H9 (cell line): ENCODE measurements around the gene HORMAD2. TPM values are rescaled to one million over a fixed set of nuclear protein-coding genes. Genes with fewer than 3 reads are reported as not detected.

Source experiments
- DNase-seq: peaks from one replicate; pipeline ENCODE4 v3.0.0-alpha.2; 2017
- H2AFZ ChIP-seq: one replicate; pipeline ENCODE4 v1.6.1; 2013; ENCODE audit warnings: mild to moderate bottlenecking, low read length, control low read depth, moderate library complexity
- H2AK5ac ChIP-seq: 2 replicates; pipeline ENCODE4 v1.6.1; 2013; ENCODE audit warnings: low read length, control low read depth, mixed read lengths; ENCODE audit not compliant: insufficient read length
- H2BK120ac ChIP-seq: one replicate; pipeline ENCODE4 v1.6.1; 2013; ENCODE audit warnings: low read depth, mild to moderate bottlenecking, low read length, control low read depth, inconsistent platforms; ENCODE audit not compliant: poor library complexity, severe bottlenecking
- H2BK12ac ChIP-seq: 2 replicates; pipeline ENCODE4 v1.6.1; 2013; ENCODE audit warnings: low read length, control low read depth, mixed read lengths, low read depth; ENCODE audit not compliant: insufficient read length
- H2BK15ac ChIP-seq: 2 replicates; pipeline ENCODE4 v1.6.1; 2013; ENCODE audit warnings: low read depth, low read length, control low read depth
- H2BK20ac ChIP-seq: one replicate; pipeline ENCODE4 v1.6.1; 2013; ENCODE audit warnings: low read depth, mild to moderate bottlenecking, low read length, control low read depth, inconsistent platforms; ENCODE audit not compliant: poor library complexity, severe bottlenecking
- H2BK5ac ChIP-seq: 2 replicates; pipeline ENCODE4 v1.6.1; 2013; ENCODE audit warnings: low read length, control low read depth, mixed read lengths; ENCODE audit not compliant: insufficient read length
- H3K14ac ChIP-seq: 2 replicates; pipeline ENCODE4 v1.6.1; 2013; ENCODE audit warnings: low read length, control low read depth; ENCODE audit not compliant: insufficient read depth
- H3K18ac ChIP-seq: 2 replicates; pipeline ENCODE4 v1.6.1; 2013; ENCODE audit warnings: low read depth, mild to moderate bottlenecking, mixed read lengths, low read length, control low read depth; ENCODE audit not compliant: insufficient read length
- H3K23ac ChIP-seq: 2 replicates; pipeline ENCODE4 v1.6.1; 2013; ENCODE audit warnings: low read length, control low read depth, mixed read lengths, low read depth; ENCODE audit not compliant: insufficient read length
- H3K23me2 ChIP-seq: 2 replicates; pipeline ENCODE4 v1.6.1; 2013; ENCODE audit warnings: low read depth, mild to moderate bottlenecking, mixed read lengths, low read length, control low read depth; ENCODE audit not compliant: insufficient read length, poor library complexity, severe bottlenecking
- H3K27ac ChIP-seq: 2 replicates; pipeline ENCODE4 v1.5.1; 2013; ENCODE audit warnings: low read length, control low read depth, mixed read lengths, low read depth; ENCODE audit not compliant: insufficient read length
- H3K27me3 ChIP-seq: 2 replicates; pipeline ENCODE4 v1.6.1; 2013; ENCODE audit warnings: low read length, control low read depth, inconsistent platforms; ENCODE audit not compliant: insufficient read depth
- H3K4ac ChIP-seq: 2 replicates; pipeline ENCODE4 v1.6.1; 2013; ENCODE audit warnings: low read depth, mild to moderate bottlenecking, control low read depth, inconsistent platforms, low read length, moderate library complexity
- H3K4me1 ChIP-seq: 2 replicates; pipeline ENCODE4 v1.6.1; 2013; ENCODE audit warnings: low read length, control low read depth, inconsistent platforms; ENCODE audit not compliant: insufficient read depth
- H3K4me2 ChIP-seq: 2 replicates; pipeline ENCODE4 v1.6.1; 2013; ENCODE audit warnings: low read length, control low read depth, mixed read lengths; ENCODE audit not compliant: insufficient read length, insufficient read depth
- H3K56ac ChIP-seq: 2 replicates; pipeline ENCODE4 v1.6.1; 2013; ENCODE audit warnings: low read depth, mild to moderate bottlenecking, mixed read lengths, low read length, control low read depth; ENCODE audit not compliant: insufficient read length
- H3K79me1 ChIP-seq: 2 replicates; pipeline ENCODE4 v1.6.1; 2013; ENCODE audit warnings: low read depth, mild to moderate bottlenecking, moderate library complexity, low read length, control low read depth, inconsistent platforms; ENCODE audit not compliant: insufficient read depth, poor library complexity, severe bottlenecking
- H3K79me2 ChIP-seq: 2 replicates; pipeline ENCODE4 v1.6.1; 2013; ENCODE audit warnings: low read length, control low read depth, inconsistent platforms; ENCODE audit not compliant: insufficient read depth
- H3K9ac ChIP-seq: 2 replicates; pipeline ENCODE4 v1.6.1; 2013; ENCODE audit warnings: low read length, control low read depth, mixed read lengths; ENCODE audit not compliant: insufficient read length; ENCODE audit errors: extremely low read depth
- H3K9me3 ChIP-seq: one replicate; pipeline ENCODE4 v1.6.1; 2013; ENCODE audit warnings: low read depth, low read length, inconsistent platforms; ENCODE audit not compliant: control insufficient read depth
- H3T11ph ChIP-seq: one replicate; pipeline ENCODE4 v1.6.1; 2013; ENCODE audit warnings: mild to moderate bottlenecking, low read length, control low read depth, inconsistent platforms
- H4K20me1 ChIP-seq: one replicate; pipeline ENCODE4 v1.6.1; 2013; ENCODE audit not compliant: control insufficient read depth, insufficient read length, insufficient read depth
- H4K5ac ChIP-seq: 2 replicates; pipeline ENCODE4 v1.6.1; 2013; ENCODE audit warnings: low read depth, mild to moderate bottlenecking, mixed read lengths, low read length, control low read depth; ENCODE audit not compliant: insufficient read length
- H4K8ac ChIP-seq: replicated peaks from 2 replicates; pipeline ENCODE4 v1.6.1; 2013; ENCODE audit warnings: low read length, control low read depth, mixed read lengths, low read depth; ENCODE audit not compliant: insufficient read length
- H4K91ac ChIP-seq: 2 replicates; pipeline ENCODE4 v1.6.1; 2013; ENCODE audit warnings: low read depth, mild to moderate bottlenecking, moderate library complexity, mixed read lengths, low read length, control low read depth; ENCODE audit not compliant: insufficient read length
- H3K27ac Mint-ChIP-seq, 3 experiments: 2 replicates in 2 of 3; 3 replicates in 1 of 3; pipeline ENCODE4 v1.8.0; 2020 to 2021; ENCODE audit warnings: mixed read lengths in 3 of 3, mild to moderate bottlenecking in 1 of 3, moderate library complexity in 1 of 3
- H3K27me3 Mint-ChIP-seq: 2 replicates; pipeline ENCODE4 v1.8.0; 2021; ENCODE audit warnings: low read depth, mild to moderate bottlenecking, moderate library complexity, mixed read lengths
- H3K36me3 Mint-ChIP-seq, 3 experiments: 2 replicates in 2 of 3; 3 replicates in 1 of 3; pipeline ENCODE4 v1.8.0; 2020 to 2021; ENCODE audit warnings: low read depth in 3 of 3, mixed read lengths in 3 of 3; ENCODE audit not compliant: insufficient read depth in 1 of 3
- H3K4me1 Mint-ChIP-seq, 2 experiments: 2 replicates each; pipeline ENCODE4 v1.8.0; 2020; ENCODE audit warnings: mixed read lengths in 2 of 2
- H3K4me3 Mint-ChIP-seq, 2 experiments: 2 replicates in 1 of 2; 3 replicates in 1 of 2; pipeline ENCODE4 v1.8.0; 2020 to 2021; ENCODE audit warnings: mild to moderate bottlenecking in 2 of 2, mixed read lengths in 2 of 2, moderate library complexity in 1 of 2
- H3K9me3 Mint-ChIP-seq, 2 experiments: 2 replicates in 1 of 2; 3 replicates in 1 of 2; pipeline ENCODE4 v1.8.0; 2020; ENCODE audit warnings: mild to moderate bottlenecking in 2 of 2, mixed read lengths in 2 of 2, moderate library complexity in 1 of 2
- total RNA-seq: library from RNA; stranded (reverse); gene quantifications from 2 replicates; pipeline ENCODE4 v1.2.1, GENCODE V29; 2021
- TF ChIP-seq, protein P1 (sequence below): fragments of 200-600 bp; sonication (generic); conservative IDR thresholded peaks from 3 replicates; pipeline ENCODE4 v1.8.0; 2021; ENCODE audit warnings: antibody characterized with exemption, mild to moderate bottlenecking

HORMAD2 gene
- total RNA-seq, 1 experiment from 2014 or later = not detected

- H3K4me1 Mint-ChIP-seq = no peaks in the 10 kb centered on the region
- Histone ChIP-seq H3K4ac (no peak overlapping the region), H2AFZ (no peak overlapping the region), H3K23ac (no peak overlapping the region), H3K56ac (no peak overlapping the region), H3K14ac (no peak overlapping the region), H4K5ac (no peak overlapping the region), H3K9me3 (no peaks in the 10 kb centered on the region), H4K8ac (no peak overlapping the region), H3K27ac (no peak overlapping the region), H2BK120ac (no peak overlapping the region), H2BK20ac (no peak overlapping the region), H3T11ph (no peak overlapping the region), H3K9ac (no peak overlapping the region), H3K23me2 (no peaks in the 10 kb centered on the region), H3K27me3 (no peaks in the 10 kb centered on the region), H4K20me1 (no peaks in the 10 kb centered on the region), H3K4me1 (no peaks in the 10 kb centered on the region), H3K18ac (no peak overlapping the region), H4K91ac (no peak overlapping the region), H3K79me2 (no peaks in the 10 kb centered on the region), H2AK5ac (no peak overlapping the region), H2BK5ac (no peak overlapping the region), H2BK12ac (no peak overlapping the region), H3K4me2 (no peak overlapping the region), H2BK15ac (no peak overlapping the region), H3K79me1 (no peaks in the 10 kb centered on the region)
- H3K27me3 Mint-ChIP-seq = no peaks in the 10 kb centered on the region; the same call in 1 of the 2 replicates
- no peaks in the 10 kb centered on the region for H3K9me3 Mint-ChIP-seq
- H3K36me3 Mint-ChIP-seq = no peaks in the 10 kb centered on the region
- H3K27ac Mint-ChIP-seq = no peak overlapping the region
- no peak overlapping the region for H3K4me3 Mint-ChIP-seq
- TF ChIP-seq, protein P1, sequence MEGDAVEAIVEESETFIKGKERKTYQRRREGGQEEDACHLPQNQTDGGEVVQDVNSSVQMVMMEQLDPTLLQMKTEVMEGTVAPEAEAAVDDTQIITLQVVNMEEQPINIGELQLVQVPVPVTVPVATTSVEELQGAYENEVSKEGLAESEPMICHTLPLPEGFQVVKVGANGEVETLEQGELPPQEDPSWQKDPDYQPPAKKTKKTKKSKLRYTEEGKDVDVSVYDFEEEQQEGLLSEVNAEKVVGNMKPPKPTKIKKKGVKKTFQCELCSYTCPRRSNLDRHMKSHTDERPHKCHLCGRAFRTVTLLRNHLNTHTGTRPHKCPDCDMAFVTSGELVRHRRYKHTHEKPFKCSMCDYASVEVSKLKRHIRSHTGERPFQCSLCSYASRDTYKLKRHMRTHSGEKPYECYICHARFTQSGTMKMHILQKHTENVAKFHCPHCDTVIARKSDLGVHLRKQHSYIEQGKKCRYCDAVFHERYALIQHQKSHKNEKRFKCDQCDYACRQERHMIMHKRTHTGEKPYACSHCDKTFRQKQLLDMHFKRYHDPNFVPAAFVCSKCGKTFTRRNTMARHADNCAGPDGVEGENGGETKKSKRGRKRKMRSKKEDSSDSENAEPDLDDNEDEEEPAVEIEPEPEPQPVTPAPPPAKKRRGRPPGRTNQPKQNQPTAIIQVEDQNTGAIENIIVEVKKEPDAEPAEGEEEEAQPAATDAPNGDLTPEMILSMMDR = no peak
- no peak for DNase-seq
Observed at GRCh38 chr22:30105483-30105882, 25.2 kb downstream of the HORMAD2 start.
